ENCODE data around the gene MSANTD2.

DNA sequence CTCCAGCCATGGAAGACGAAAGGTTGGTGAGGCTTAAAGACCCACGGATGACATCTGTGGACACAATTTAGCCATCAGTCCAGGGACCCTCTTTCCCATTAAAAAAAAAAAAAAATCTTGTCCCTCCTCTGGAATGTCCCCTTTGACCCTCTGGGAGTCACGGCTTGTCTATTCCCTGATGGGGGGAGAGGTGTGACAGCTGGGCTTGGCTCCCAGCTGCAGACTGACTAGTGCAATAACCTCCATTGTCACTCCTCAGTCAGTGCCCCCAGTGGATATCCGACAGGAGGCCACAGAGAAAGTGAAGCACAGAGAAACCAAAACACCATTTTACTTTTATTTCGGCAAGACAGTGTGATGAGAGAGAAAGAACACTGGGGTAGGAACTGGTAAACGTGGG, 45.5 kb downstream of the MSANTD2 start:
- TF ChIP-seq, protein P1, sequence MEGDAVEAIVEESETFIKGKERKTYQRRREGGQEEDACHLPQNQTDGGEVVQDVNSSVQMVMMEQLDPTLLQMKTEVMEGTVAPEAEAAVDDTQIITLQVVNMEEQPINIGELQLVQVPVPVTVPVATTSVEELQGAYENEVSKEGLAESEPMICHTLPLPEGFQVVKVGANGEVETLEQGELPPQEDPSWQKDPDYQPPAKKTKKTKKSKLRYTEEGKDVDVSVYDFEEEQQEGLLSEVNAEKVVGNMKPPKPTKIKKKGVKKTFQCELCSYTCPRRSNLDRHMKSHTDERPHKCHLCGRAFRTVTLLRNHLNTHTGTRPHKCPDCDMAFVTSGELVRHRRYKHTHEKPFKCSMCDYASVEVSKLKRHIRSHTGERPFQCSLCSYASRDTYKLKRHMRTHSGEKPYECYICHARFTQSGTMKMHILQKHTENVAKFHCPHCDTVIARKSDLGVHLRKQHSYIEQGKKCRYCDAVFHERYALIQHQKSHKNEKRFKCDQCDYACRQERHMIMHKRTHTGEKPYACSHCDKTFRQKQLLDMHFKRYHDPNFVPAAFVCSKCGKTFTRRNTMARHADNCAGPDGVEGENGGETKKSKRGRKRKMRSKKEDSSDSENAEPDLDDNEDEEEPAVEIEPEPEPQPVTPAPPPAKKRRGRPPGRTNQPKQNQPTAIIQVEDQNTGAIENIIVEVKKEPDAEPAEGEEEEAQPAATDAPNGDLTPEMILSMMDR (IDR thresholded peaks at IDR 0.05): no peak
- TF ChIP-seq POLR2A (IDR thresholded peaks at IDR 0.05): no peak
- TF ChIP-seq POLR2AphosphoS5 (IDR thresholded peaks at IDR 0.05): no peak

All from breast epithelium (tissue), 3 donors.